Measurements from ENCODE around the gene GTPBP3. TPM values are rescaled to one million over a fixed set of nuclear protein-coding genes. Genes with fewer than 3 reads are reported as not detected.

The GTPBP3 gene
- total and polyA plus RNA-seq, 2 of the 8 experiments (the other 6 are each of a cell fraction or from before 2014, with no cell fraction given): 30.4 to 56.0 TPM

DNA sequence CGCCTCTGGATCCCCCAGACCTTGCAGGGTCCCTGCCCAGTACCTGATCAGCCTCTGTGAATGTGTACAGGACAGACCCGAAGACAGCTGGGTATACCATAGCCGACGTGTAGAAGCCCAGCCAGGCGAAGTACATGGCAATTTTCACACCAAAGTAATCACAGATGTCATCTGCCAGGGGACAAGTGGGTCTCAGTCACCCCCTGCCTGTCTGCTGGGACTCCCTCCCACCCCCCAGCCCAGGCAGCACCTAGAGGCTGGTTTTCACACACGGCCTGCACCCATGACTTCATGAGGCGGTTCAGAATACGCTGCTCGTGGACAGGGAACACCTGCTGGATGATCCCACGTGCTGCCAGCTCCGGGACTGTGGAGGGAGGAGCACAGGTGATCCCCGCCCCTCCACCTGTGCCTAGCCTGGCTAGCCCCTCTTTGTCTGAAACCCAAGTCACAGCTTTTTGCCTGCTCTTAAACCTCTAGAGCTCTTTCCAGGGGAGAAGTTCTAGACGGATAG is 6.3 kb upstream of the GTPBP3 start (continued):
- TF ChIP-seq RAD21 (IDR thresholded peaks at IDR 0.05 in 1 of 2, conservative IDR thresholded peaks at IDR 0.05 in 1 of 2; ENCODE audit: low read depth in 2 of 2, low read length in 2 of 2): no peak
